ENCODE results near the gene ITPR1. TPM values are rescaled to one million over a fixed set of nuclear protein-coding genes. Genes with fewer than 3 reads are reported as not detected.

Gene ITPR1
- total and polyA plus RNA-seq, 4 donors = 3.7 to 39.4 (median 8.2) TPM

DNA sequence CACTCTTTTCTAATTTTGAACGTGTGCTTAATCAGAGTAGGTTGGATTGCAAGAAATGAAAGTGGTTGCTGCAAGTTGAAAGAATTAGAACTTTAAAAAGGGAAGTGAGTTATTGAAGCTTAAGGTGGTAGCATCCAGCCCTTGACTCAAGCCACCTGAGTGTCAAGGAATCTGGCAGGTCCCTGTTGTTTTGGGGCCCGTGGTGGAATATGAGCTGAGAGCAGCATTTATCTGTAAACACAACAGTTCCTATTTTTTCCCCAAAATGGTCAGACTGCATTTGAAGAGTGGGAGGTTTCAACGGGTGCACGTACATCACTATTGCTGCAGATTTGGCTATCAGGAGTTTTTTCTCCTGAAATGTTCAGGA, 1.7 kb downstream of the ITPR1 start:
- Histone ChIP-seq H3K9ac (ENCODE audit: low read depth in 1 of 2, low read length in 2 of 2) (peak overlapping the region in 1 of 2 donors; percentile 18), H3K4me3 (ENCODE audit: low read depth in 1 of 3, low read length in 3 of 3) (no peak overlapping the region), H3K36me3 (ENCODE audit: control insufficient read depth in 4 of 4, insufficient read depth in 3 of 4, low read depth in 1 of 4, low read length in 3 of 4) (peaks cover 0 to 1% (median 0%) of the 10 kb centered on the region in 4 donors), H3K27ac (ENCODE audit: low read depth in 1 of 2, low read length in 2 of 2) (no peak overlapping the region), H3K27me3 (ENCODE audit: control insufficient read depth in 4 of 4, insufficient read depth in 4 of 4, low read length in 3 of 4) (no peaks in the 10 kb centered on the region), H3K9me3 (ENCODE audit: control insufficient read depth in 4 of 4, low read length in 3 of 4) (no peaks in the 10 kb centered on the region), H3K4me1 (ENCODE audit: control insufficient read depth in 4 of 4, insufficient read depth in 4 of 4, low read length in 3 of 4) (peaks cover 0 to 20% (median 13%) of the 10 kb centered on the region in 4 donors)
- WGBS = 58% methylated on average over 4 of the region's 4 CpGs
- TF ChIP-seq YY1 (IDR thresholded peaks at IDR 0.05) (no peak), HNF4G (IDR thresholded peaks at IDR 0.05) (no peak), RAD21 (IDR thresholded peaks at IDR 0.05) (no peak), GABPA (IDR thresholded peaks at IDR 0.05 in 1 of 2, conservative IDR thresholded peaks at IDR 0.05 in 1 of 2) (no peak), FOXA1 (IDR thresholded peaks at IDR 0.05) (no peak), JUND (IDR thresholded peaks at IDR 0.05) (no peak), TAF1 (conservative IDR thresholded peaks at IDR 0.05) (no peak), HNF4A (conservative IDR thresholded peaks at IDR 0.05) (no peak), NR2F2 (IDR thresholded peaks at IDR 0.05) (no peak), RXRA (IDR thresholded peaks at IDR 0.05) (no peak), EGR1 (IDR thresholded peaks at IDR 0.05; ENCODE audit: low read depth in 2 of 2) (no peak), FOXA2 (IDR thresholded peaks at IDR 0.05) (no peak), SP1 (IDR thresholded peaks at IDR 0.05) (no peak)
- TF ChIP-seq, protein P1, sequence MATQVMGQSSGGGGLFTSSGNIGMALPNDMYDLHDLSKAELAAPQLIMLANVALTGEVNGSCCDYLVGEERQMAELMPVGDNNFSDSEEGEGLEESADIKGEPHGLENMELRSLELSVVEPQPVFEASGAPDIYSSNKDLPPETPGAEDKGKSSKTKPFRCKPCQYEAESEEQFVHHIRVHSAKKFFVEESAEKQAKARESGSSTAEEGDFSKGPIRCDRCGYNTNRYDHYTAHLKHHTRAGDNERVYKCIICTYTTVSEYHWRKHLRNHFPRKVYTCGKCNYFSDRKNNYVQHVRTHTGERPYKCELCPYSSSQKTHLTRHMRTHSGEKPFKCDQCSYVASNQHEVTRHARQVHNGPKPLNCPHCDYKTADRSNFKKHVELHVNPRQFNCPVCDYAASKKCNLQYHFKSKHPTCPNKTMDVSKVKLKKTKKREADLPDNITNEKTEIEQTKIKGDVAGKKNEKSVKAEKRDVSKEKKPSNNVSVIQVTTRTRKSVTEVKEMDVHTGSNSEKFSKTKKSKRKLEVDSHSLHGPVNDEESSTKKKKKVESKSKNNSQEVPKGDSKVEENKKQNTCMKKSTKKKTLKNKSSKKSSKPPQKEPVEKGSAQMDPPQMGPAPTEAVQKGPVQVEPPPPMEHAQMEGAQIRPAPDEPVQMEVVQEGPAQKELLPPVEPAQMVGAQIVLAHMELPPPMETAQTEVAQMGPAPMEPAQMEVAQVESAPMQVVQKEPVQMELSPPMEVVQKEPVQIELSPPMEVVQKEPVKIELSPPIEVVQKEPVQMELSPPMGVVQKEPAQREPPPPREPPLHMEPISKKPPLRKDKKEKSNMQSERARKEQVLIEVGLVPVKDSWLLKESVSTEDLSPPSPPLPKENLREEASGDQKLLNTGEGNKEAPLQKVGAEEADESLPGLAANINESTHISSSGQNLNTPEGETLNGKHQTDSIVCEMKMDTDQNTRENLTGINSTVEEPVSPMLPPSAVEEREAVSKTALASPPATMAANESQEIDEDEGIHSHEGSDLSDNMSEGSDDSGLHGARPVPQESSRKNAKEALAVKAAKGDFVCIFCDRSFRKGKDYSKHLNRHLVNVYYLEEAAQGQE (IDR thresholded peaks at IDR 0.05) = no peak
- TF ChIP-seq, protein P2, sequence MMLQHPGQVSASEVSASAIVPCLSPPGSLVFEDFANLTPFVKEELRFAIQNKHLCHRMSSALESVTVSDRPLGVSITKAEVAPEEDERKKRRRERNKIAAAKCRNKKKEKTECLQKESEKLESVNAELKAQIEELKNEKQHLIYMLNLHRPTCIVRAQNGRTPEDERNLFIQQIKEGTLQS (IDR thresholded peaks at IDR 0.05) = no peak
- TF ChIP-seq, protein P3, sequence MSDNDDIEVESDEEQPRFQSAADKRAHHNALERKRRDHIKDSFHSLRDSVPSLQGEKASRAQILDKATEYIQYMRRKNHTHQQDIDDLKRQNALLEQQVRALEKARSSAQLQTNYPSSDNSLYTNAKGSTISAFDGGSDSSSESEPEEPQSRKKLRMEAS (IDR thresholded peaks at IDR 0.05) = no peak
- TF ChIP-seq, protein P4, sequence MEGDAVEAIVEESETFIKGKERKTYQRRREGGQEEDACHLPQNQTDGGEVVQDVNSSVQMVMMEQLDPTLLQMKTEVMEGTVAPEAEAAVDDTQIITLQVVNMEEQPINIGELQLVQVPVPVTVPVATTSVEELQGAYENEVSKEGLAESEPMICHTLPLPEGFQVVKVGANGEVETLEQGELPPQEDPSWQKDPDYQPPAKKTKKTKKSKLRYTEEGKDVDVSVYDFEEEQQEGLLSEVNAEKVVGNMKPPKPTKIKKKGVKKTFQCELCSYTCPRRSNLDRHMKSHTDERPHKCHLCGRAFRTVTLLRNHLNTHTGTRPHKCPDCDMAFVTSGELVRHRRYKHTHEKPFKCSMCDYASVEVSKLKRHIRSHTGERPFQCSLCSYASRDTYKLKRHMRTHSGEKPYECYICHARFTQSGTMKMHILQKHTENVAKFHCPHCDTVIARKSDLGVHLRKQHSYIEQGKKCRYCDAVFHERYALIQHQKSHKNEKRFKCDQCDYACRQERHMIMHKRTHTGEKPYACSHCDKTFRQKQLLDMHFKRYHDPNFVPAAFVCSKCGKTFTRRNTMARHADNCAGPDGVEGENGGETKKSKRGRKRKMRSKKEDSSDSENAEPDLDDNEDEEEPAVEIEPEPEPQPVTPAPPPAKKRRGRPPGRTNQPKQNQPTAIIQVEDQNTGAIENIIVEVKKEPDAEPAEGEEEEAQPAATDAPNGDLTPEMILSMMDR (IDR thresholded peaks at IDR 0.05; ENCODE audit: low read depth, low read length, missing input control) = no peak
- TF ChIP-seq, protein P5, sequence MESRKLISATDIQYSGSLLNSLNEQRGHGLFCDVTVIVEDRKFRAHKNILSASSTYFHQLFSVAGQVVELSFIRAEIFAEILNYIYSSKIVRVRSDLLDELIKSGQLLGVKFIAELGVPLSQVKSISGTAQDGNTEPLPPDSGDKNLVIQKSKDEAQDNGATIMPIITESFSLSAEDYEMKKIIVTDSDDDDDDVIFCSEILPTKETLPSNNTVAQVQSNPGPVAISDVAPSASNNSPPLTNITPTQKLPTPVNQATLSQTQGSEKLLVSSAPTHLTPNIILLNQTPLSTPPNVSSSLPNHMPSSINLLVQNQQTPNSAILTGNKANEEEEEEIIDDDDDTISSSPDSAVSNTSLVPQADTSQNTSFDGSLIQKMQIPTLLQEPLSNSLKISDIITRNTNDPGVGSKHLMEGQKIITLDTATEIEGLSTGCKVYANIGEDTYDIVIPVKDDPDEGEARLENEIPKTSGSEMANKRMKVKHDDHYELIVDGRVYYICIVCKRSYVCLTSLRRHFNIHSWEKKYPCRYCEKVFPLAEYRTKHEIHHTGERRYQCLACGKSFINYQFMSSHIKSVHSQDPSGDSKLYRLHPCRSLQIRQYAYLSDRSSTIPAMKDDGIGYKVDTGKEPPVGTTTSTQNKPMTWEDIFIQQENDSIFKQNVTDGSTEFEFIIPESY (IDR thresholded peaks at IDR 0.05) = no peak
- DNase-seq (ENCODE audit: low spot score) = no peak
